MG63 (cell line): ENCODE results near the gene ST3GAL3. TPM values are rescaled to one million over a fixed set of nuclear protein-coding genes. Genes with fewer than 3 reads are reported as not detected.
"Not testable (repeated sequence)": the region's sequence is repeated elsewhere in the genome, so short reads cannot be mapped to it uniquely, and the experiment has no call there.

Experiments
- DNase-seq: peaks from one replicate; pipeline ENCODE4 v3.0.0-alpha.2; 2020
- H3K27me3 ChIP-seq: fragments of 250-450 bp; sonication (Bioruptor Pico); 2 replicates; pipeline ENCODE4 v1.5.1; 2020; ENCODE audit warnings: mild to moderate bottlenecking, moderate library complexity
- H3K36me3 ChIP-seq: fragments of 250-450 bp; sonication (Bioruptor Pico); 2 replicates; pipeline ENCODE4 v1.5.1; 2020; ENCODE audit warnings: mild to moderate bottlenecking, moderate library complexity
- H3K4me3 ChIP-seq: fragments of 250-450 bp; sonication (Bioruptor Pico); 2 replicates; pipeline ENCODE4 v1.5.1; 2020; ENCODE audit warnings: mild to moderate bottlenecking, moderate library complexity
- H3K9me3 ChIP-seq: fragments of 250-450 bp; sonication (Bioruptor Pico); 2 replicates; pipeline ENCODE4 v1.5.1; 2020; ENCODE audit warnings: mild to moderate bottlenecking, moderate library complexity
- total RNA-seq: library from RNA; depleted of rRNA; stranded (reverse); fragments of >200 nt; shearing (Covaris generic); gene quantifications from 2 replicates; pipeline ENCODE4 v1.2.3, GENCODE V29; 2014; ENCODE audit warnings: low replicate concordance

The ST3GAL3 gene
- total RNA-seq, 1 experiment from 2014 or later = 9.2 TPM

- Histone ChIP-seq H3K36me3 (peaks cover 37% of the 10 kb centered on the region), H3K27me3 (no peaks in the 10 kb centered on the region), H3K9me3 (peaks cover 23% of the 10 kb centered on the region), H3K4me3 (no peak overlapping the region)
- DNase-seq = no peak
Measured at GRCh38 chr1:43817304-43817939, 110.1 kb downstream of the ST3GAL3 start.

DNA sequence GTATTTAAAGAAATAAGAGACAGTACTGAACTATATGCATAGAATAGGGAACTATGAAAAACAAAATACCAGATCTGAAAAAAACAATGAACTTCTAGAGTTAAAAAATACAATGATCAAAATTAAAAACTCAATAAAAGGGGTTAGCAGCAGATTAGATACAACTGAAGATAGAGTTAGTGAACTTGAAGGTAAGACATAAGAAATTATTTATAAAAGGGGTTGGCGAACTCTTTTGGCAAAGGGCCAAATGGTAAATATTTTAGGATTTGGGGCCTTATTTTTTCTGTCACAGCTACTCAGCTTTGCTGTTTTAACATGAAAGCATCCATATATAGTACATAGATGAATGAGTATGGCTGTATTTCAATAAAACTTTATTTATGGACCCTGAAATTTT lies 111.4 kb downstream of the ST3GAL3 start:
- Histone ChIP-seq H3K4me3 (no peak overlapping the region), H3K36me3 (peaks cover 37% of the 10 kb centered on the region), H3K27me3 (no peaks in the 10 kb centered on the region), H3K9me3 (peaks cover 23% of the 10 kb centered on the region)
- no peak for DNase-seq

GRCh38 chr1:43819357-43819756 lies 112.0 kb downstream of the ST3GAL3 start:
- H3K4me3 ChIP-seq = no peak overlapping the region
- peaks cover 23% of the 10 kb centered on the region for H3K9me3 ChIP-seq
- H3K36me3 ChIP-seq = peaks cover 37% of the 10 kb centered on the region
- no peaks in the 10 kb centered on the region for H3K27me3 ChIP-seq
- DNase-seq = no peak

- no peak for DNase-seq
- no peaks in the 10 kb centered on the region for H3K27me3 ChIP-seq
- H3K4me3 ChIP-seq = no peak overlapping the region
- H3K9me3 ChIP-seq = peaks cover 23% of the 10 kb centered on the region
- peaks cover 30% of the 10 kb centered on the region for H3K36me3 ChIP-seq
Measured at GRCh38 chr1:43821471-43821870, 114.1 kb downstream of the ST3GAL3 start.

DNA sequence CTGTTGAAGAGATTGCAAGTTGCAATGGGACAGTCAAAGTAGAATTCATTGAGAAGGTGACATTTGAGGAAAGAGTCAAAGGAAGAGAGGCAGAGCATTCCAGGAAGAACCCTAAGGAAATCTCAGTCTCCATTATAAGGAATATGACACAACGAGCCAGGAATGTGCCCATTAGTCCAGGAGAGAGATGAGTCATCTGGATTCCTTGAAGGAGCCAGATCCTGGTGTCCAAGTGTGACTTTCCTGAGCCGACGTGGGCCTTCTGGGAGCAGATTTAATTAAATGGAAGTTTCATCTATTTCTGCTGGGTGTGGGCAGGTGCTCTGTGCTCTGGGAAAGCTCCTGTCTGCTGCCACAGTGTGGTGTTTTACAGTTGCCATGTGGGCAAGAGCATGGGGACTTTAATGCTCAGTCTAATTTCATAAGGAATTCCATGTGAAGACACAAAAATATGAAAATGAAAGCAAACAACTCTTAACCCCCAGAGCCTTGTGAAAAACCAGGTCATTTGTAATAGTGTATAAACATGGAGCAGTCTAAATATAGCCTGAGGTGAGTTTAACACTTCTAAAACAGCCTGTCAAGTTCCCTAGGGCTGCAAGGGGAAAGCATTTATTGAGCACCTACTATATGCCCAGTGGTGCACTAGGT lies 114.8 kb downstream of the ST3GAL3 start:
- Histone ChIP-seq H3K27me3 (no peaks in the 10 kb centered on the region), H3K4me3 (no peak overlapping the region), H3K36me3 (peaks cover 30% of the 10 kb centered on the region), H3K9me3 (peaks cover 23% of the 10 kb centered on the region)
- DNase-seq = peak; percentile 75

GRCh38 chr1:43824795-43825194 lies 117.5 kb downstream of the ST3GAL3 start:
- Histone ChIP-seq H3K4me3 (no peak overlapping the region), H3K36me3 (peaks cover 11% of the 10 kb centered on the region), H3K27me3 (no peaks in the 10 kb centered on the region), H3K9me3 (peaks cover 6% of the 10 kb centered on the region)
- no peak for DNase-seq

DNA sequence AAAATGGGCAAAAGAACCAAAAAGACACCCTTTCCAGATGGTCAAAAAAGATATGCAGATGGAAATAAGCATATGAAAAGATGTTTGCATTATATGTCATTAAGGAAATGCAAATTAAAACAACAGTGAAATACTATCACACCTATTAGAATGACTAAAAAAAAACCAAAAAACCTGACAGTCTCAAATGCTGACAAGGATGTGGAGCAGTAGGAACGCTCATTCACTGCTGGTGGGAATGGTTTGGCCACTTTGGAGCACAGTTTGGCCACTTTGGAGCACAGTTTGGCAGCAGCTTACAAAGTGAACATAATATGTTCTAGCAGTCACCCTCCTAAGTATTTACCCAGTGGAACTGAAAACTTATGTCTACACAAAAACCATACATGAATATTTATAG lies 121.2 kb downstream of the ST3GAL3 start:
- Histone ChIP-seq H3K27me3 (no peaks in the 10 kb centered on the region), H3K9me3 (no peaks in the 10 kb centered on the region), H3K36me3 (no peaks in the 10 kb centered on the region), H3K4me3 (no peak overlapping the region)
- DNase-seq = no peak

DNA sequence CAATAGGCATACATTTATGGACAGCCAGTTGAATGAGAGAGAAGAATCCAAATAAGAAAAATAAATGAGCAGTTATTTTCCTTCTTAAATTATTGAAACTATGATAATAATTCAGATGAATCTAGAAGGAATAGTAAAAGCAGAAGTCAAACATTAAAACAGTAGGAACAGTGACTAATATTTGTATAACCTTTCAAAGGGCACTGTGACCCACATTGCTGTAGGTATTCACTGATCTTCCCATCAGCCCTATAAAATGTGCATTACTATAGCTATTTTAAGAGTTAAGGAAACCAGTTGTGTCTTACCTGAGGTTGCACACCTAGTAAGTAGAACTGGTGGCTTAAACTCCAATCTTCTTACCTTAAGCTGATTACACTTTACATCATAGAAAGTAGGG lies 123.5 kb downstream of the ST3GAL3 start:
- no peak overlapping the region for H3K4me3 ChIP-seq
- no peaks in the 10 kb centered on the region for H3K36me3 ChIP-seq
- H3K9me3 ChIP-seq = no peaks in the 10 kb centered on the region
- no peak for DNase-seq
- H3K27me3 ChIP-seq = no peaks in the 10 kb centered on the region

GRCh38 chr1:43831851-43832250 lies 124.5 kb downstream of the ST3GAL3 start:
- Histone ChIP-seq H3K27me3 (no peaks in the 10 kb centered on the region), H3K4me3 (no peak overlapping the region), H3K36me3 (no peaks in the 10 kb centered on the region), H3K9me3 (no peaks in the 10 kb centered on the region)
- DNase-seq = no peak

GRCh38 chr1:43832255-43832654 lies 124.9 kb downstream of the ST3GAL3 start:
- DNase-seq = no peak
- H3K27me3 ChIP-seq = no peaks in the 10 kb centered on the region
- no peaks in the 10 kb centered on the region for H3K36me3 ChIP-seq
- H3K4me3 ChIP-seq = no peak overlapping the region
- no peaks in the 10 kb centered on the region for H3K9me3 ChIP-seq

GRCh38 chr1:43832998-43833397 lies 125.7 kb downstream of the ST3GAL3 start:
- no peaks in the 10 kb centered on the region for H3K27me3 ChIP-seq
- no peak overlapping the region for H3K4me3 ChIP-seq
- no peaks in the 10 kb centered on the region for H3K9me3 ChIP-seq

DNA sequence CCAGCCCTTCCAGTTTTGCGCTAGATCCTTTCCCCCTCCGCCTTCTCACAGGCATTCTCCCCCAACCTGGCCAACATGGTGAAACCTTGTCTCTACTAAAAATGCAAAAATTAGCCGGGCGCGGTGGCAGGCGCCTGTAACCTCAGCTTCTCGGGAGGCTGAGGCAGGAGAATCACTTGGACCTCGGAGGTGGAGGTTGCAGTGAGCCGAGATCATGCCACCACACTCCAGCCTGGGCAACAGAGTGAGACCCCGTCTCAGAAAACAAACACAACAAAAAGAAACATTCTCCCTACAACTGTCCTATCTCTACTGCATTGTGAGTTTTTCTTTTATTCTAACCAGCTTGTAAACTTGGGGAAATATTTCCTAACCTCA lies 126.6 kb downstream of the ST3GAL3 start:
- not testable (repeated sequence) for H3K9me3 ChIP-seq, DNase-seq, H3K27me3 ChIP-seq, H3K36me3 ChIP-seq, H3K4me3 ChIP-seq

More at GRCh38 chr1:43832998-43833397, 125.7 kb downstream of the ST3GAL3 start:
- H3K36me3 ChIP-seq = no peaks in the 10 kb centered on the region
- no peak for DNase-seq

GRCh38 chr1:43834280-43835081 lies 127.1 kb downstream of the ST3GAL3 start:
- Histone ChIP-seq H3K9me3 (no peaks in the 10 kb centered on the region), H3K27me3 (no peaks in the 10 kb centered on the region), H3K36me3 (peaks cover under 1% of the 10 kb centered on the region; the same call in 1 of the 2 replicates), H3K4me3 (no peak overlapping the region)
- peak; percentile 65 for DNase-seq

DNA sequence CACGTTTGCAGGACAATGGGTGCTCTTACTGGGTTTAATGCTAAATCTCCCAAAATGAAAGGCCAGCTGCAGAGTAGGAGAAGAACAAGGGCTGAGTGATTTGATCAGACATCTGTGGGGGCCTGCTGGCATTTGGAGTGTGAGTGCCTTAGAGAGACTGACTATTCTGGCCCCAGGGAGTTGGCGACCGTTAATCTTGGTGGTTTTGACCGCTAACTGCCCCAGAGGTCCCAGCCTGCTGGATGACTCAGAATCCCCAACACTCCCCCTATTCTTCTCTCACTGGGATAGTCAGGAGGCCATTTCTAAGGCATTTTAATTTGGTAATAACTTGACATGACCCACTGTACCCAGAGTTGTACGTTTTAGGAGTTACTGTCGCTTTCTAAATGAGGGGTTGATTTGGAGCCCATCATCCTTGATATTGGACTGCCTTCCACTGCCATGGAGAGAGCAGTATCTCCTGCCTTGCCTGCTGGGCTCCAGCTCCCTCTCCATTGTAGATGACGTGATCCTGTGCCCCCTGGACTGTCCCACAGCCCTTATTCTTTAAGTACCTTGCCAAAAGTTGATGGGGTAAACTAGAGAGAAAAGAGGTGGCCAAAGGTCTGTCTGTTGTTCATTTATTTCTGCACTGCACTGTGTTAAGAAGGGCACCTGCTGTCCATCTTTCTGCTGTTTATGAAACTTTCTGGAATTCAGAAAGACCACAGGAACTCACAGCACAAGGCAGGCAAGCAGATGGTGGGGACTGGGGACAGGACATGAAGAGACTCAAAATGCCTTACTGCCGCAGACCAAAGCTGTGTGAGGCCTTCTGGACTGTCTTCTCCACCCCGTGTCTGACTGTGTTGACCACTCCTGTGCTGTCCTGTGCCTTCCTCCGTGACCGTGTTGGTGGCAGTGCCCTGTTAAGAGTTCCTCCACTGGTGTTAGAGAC lies 128.0 kb downstream of the ST3GAL3 start:
- Histone ChIP-seq H3K4me3 (no peak overlapping the region), H3K9me3 (no peaks in the 10 kb centered on the region), H3K27me3 (no peaks in the 10 kb centered on the region), H3K36me3 (peaks cover 3% of the 10 kb centered on the region; the same call in 1 of the 2 replicates)
- DNase-seq = peak; percentile 90

DNA sequence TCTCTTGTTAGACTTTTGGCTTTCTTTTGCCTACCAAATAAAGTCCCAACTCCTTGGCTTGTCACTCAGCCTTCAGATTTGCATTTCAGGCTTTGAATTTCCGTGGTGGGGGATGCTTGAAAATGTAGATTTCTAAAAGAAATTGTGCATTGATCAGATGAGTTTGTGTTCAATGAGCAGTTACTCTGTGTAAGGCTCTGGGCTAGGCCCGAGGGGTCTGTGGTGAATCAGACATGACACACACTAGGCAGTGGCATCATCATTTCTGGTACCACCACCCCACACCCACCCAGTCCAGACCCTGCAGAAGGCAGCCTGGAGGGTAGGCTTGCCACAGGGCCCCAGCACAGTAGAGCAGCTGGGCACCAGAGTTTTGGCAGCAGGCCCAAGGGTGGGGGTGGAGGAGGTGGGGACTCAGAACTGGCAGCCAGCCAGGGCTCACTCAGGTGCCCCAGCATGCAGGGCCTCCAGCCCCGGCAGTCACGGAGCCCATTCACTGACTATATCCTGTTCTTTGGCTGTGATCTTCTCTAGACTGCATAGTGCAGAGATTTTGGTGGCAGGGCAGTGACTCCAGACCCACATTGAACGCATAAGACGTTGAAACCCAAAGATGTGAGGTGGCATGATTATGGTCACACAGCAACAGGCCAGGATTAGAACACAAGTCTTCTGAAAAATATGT lies 129.1 kb downstream of the ST3GAL3 start:
- DNase-seq = peak; percentile 24
- Histone ChIP-seq H3K36me3 (peaks cover 3% of the 10 kb centered on the region), H3K9me3 (no peaks in the 10 kb centered on the region), H3K4me3 (no peak overlapping the region), H3K27me3 (no peaks in the 10 kb centered on the region)

DNA sequence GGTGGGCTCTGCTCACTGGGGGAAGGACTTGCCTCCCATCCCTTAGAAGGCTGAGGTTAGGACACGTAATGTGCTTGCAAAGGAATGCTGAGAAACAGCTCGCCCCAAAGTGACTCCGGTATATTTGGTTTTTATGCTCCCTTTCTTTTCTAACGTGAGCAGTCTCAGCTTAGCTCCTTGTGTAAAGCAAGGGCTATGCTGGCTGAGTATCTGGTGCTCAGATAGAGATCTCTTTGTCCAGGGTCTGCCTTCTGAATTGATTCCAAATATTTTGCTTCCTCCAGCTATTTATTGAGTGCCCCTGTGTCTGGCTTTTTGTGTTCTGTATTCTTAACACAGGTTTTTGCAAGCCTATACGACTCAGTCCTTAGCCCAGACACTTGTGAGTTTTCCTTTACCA lies 131.7 kb downstream of the ST3GAL3 start:
- Histone ChIP-seq H3K9me3 (peaks cover 10% of the 10 kb centered on the region), H3K36me3 (peaks cover 14% of the 10 kb centered on the region), H3K4me3 (no peak overlapping the region), H3K27me3 (no peaks in the 10 kb centered on the region)
- DNase-seq = no peak
